Measurements from ENCODE around the gene SPINK9. TPM values are rescaled to one million over a fixed set of nuclear protein-coding genes. Genes with fewer than 3 reads are reported as not detected.

Gene SPINK9
- total RNA-seq, 1 experiment from 2014 or later, result not detected

DNA sequence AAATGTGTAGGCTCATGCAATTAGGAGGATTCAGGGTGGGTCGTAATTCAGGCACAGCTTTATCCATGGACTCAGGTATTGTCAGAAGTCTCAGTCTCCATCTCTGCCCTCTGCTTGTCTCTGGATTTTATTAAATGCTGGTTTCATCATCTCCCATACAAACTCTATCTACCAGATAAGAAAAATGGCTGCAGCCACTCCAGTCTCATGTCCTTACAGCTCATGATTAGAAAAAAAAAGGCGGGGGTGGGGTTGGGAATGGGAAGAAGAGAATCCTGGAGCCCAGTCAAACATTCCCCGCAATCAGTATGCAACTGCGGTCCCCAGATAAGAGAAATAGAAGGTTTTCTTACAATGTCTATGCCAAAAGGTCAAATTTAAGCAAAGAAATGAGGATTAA is 40.8 kb downstream of the SPINK9 start:
- CTCF ChIA-PET, result no interaction called here
- H3K4me1 Mint-ChIP-seq (ENCODE audit: low read depth, unreplicated experiment), result peaks cover 10% of the 10 kb centered on the region
- no peaks in the 10 kb centered on the region for H3K27me3 Mint-ChIP-seq (ENCODE audit: insufficient read depth, unreplicated experiment)
- TF ChIP-seq, protein P1, sequence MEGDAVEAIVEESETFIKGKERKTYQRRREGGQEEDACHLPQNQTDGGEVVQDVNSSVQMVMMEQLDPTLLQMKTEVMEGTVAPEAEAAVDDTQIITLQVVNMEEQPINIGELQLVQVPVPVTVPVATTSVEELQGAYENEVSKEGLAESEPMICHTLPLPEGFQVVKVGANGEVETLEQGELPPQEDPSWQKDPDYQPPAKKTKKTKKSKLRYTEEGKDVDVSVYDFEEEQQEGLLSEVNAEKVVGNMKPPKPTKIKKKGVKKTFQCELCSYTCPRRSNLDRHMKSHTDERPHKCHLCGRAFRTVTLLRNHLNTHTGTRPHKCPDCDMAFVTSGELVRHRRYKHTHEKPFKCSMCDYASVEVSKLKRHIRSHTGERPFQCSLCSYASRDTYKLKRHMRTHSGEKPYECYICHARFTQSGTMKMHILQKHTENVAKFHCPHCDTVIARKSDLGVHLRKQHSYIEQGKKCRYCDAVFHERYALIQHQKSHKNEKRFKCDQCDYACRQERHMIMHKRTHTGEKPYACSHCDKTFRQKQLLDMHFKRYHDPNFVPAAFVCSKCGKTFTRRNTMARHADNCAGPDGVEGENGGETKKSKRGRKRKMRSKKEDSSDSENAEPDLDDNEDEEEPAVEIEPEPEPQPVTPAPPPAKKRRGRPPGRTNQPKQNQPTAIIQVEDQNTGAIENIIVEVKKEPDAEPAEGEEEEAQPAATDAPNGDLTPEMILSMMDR (IDR thresholded peaks at IDR 0.05; ENCODE audit: insufficient read depth in 1 of 2, low read depth in 1 of 2, low read length in 1 of 2, severe bottlenecking in 1 of 2, unreplicated experiment in 1 of 2), result no peak
- no peaks in the 10 kb centered on the region for H3K36me3 Mint-ChIP-seq (ENCODE audit: insufficient read depth, unreplicated experiment)
- H3K27me3 ChIP-seq (replicated peaks; ENCODE audit: control insufficient read depth, insufficient read depth, low read length), result no peaks in the 10 kb centered on the region
- H3K4me3 Mint-ChIP-seq (ENCODE audit: unreplicated experiment), result no peak overlapping the region
- no peak overlapping the region for H3K27ac Mint-ChIP-seq (ENCODE audit: unreplicated experiment)
- H3K36me3 ChIP-seq (ENCODE audit: control insufficient read depth, insufficient read depth, low read length), result no peaks in the 10 kb centered on the region
- POLR2A ChIA-PET, result no interaction called here
- no peak overlapping the region for H3K4me3 ChIP-seq (ENCODE audit: low read depth, low read length)
- no TSS peak for BruUV-seq (replicated peaks)
- H3K9me3 ChIP-seq, result no peaks in the 10 kb centered on the region
- intact Hi-C loops (cut with micrococcal nuclease; ENCODE audit: unreplicated experiment), result no loop called here
- peaks cover 13% of the 10 kb centered on the region for H3K9me3 Mint-ChIP-seq (ENCODE audit: unreplicated experiment)
- no peaks in the 10 kb centered on the region for H3K4me1 ChIP-seq
- DNase-seq, result no peak

DNA sequence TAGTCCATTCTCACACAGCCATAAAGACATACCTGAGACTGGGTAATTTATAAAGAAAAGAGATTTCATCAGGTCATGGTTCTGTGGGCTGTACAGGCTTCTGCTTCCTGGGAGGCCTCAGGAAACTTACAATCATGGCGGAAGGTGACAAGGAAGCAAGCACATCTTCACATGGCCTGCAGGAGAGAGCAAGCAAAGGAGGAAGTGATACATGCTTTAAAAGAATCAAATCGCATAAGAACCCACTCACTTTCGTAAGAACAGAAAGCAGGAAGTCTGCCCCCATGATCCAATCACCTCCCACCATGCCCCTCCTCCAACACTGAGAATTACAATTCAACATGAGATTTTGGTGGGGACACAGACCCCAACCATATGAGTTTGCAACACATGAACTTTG is 43.3 kb downstream of the SPINK9 start:
- no peak for DNase-seq
- Mint-ChIP-seq H3K4me1 (ENCODE audit: low read depth, unreplicated experiment) (peaks cover 10% of the 10 kb centered on the region), H3K36me3 (ENCODE audit: insufficient read depth, unreplicated experiment) (peaks cover 5% of the 10 kb centered on the region), H3K27ac (ENCODE audit: unreplicated experiment) (no peak overlapping the region), H3K4me3 (ENCODE audit: unreplicated experiment) (no peak overlapping the region), H3K9me3 (ENCODE audit: unreplicated experiment) (peaks cover 13% of the 10 kb centered on the region), H3K27me3 (ENCODE audit: insufficient read depth, unreplicated experiment) (no peaks in the 10 kb centered on the region)
- H3K27me3 ChIP-seq (replicated peaks; ENCODE audit: control insufficient read depth, insufficient read depth, low read length), result no peaks in the 10 kb centered on the region
- TF ChIP-seq, protein P1 (IDR thresholded peaks at IDR 0.05; ENCODE audit: insufficient read depth in 1 of 2, low read depth in 1 of 2, low read length in 1 of 2, severe bottlenecking in 1 of 2, unreplicated experiment in 1 of 2), result no peak
- H3K4me3 ChIP-seq (ENCODE audit: low read depth, low read length), result no peak overlapping the region
- POLR2A ChIA-PET, result no interaction called here
- no TSS peak for BruUV-seq (replicated peaks)
- CTCF ChIA-PET, result no interaction called here
- no peaks in the 10 kb centered on the region for H3K9me3 ChIP-seq
- intact Hi-C loops (cut with micrococcal nuclease; ENCODE audit: unreplicated experiment), result no loop called here
- H3K4me1 ChIP-seq, result no peaks in the 10 kb centered on the region; the same call in 1 of the 2 replicates
- H3K36me3 ChIP-seq (ENCODE audit: control insufficient read depth, insufficient read depth, low read length), result no peaks in the 10 kb centered on the region

DNA sequence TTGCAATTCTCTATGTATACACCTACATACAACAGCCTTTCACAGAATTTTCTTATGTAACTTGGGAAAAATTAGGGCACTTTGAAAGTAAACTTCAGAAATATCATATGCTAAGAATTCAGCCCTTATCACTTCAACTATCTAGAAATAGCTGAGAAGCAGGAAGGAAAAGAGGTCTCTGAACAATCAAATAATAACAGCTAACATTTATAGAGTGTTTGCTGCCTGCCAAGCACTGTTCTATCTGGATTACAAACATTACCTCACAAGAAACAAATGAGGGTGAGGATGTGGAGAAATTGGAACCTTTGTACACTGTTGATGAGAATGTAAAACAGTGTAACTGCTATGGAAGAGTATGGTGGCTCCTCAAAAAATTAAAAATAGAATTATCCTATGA is 44.0 kb downstream of the SPINK9 start:
- ChIA-PET CTCF (no interaction called here), POLR2A (no interaction called here)
- Mint-ChIP-seq H3K27ac (ENCODE audit: unreplicated experiment) (no peak overlapping the region), H3K36me3 (ENCODE audit: insufficient read depth, unreplicated experiment) (peaks cover 9% of the 10 kb centered on the region), H3K4me3 (ENCODE audit: unreplicated experiment) (no peak overlapping the region), H3K9me3 (ENCODE audit: unreplicated experiment) (peaks cover 13% of the 10 kb centered on the region), H3K27me3 (ENCODE audit: insufficient read depth, unreplicated experiment) (no peaks in the 10 kb centered on the region), H3K4me1 (ENCODE audit: low read depth, unreplicated experiment) (peaks cover 7% of the 10 kb centered on the region)
- no peaks in the 10 kb centered on the region for H3K27me3 ChIP-seq (replicated peaks; ENCODE audit: control insufficient read depth, insufficient read depth, low read length)
- TF ChIP-seq, protein P1 (IDR thresholded peaks at IDR 0.05; ENCODE audit: insufficient read depth in 1 of 2, low read depth in 1 of 2, low read length in 1 of 2, severe bottlenecking in 1 of 2, unreplicated experiment in 1 of 2), result no peak
- no peaks in the 10 kb centered on the region; the same call in 1 of the 2 replicates for H3K4me1 ChIP-seq
- no peak overlapping the region for H3K4me3 ChIP-seq (ENCODE audit: low read depth, low read length)
- no TSS peak for BruUV-seq (replicated peaks)
- no peaks in the 10 kb centered on the region for H3K9me3 ChIP-seq
- no peaks in the 10 kb centered on the region for H3K36me3 ChIP-seq (ENCODE audit: control insufficient read depth, insufficient read depth, low read length)
- no peak for DNase-seq
- intact Hi-C loops (cut with micrococcal nuclease; ENCODE audit: unreplicated experiment), result no loop called here
